HG02588 (cell line): ENCODE results near the gene SEC22C.

Experiments used
- ATAC-seq: cut with Tn5 transposase; IDR thresholded peaks from one replicate; pipeline ENCODE4 v1.9.1; 2021; ENCODE audit warnings: mild to moderate bottlenecking, moderate library complexity; ENCODE audit not compliant: unreplicated experiment

Gene SEC22C

GRCh38 chr3:42500909-42501308 is 80.9 kb downstream of the SEC22C start:
- ATAC-seq: no peak

GRCh38 chr3:42500091-42500490 is 81.7 kb downstream of the SEC22C start:
- no peak for ATAC-seq

GRCh38 chr3:42499478-42499871 is 82.3 kb downstream of the SEC22C start:
- no peak for ATAC-seq

GRCh38 chr3:42498791-42499477 is 82.8 kb downstream of the SEC22C start:
- ATAC-seq: no peak

- ATAC-seq: no peak
Measured at GRCh38 chr3:42498034-42498433, 83.7 kb downstream of the SEC22C start.
